Activated naive CD8-positive, alpha-beta T cell treated with anti-CD3 and anti-CD28 coated beads, Interleukin-2, amount 50 U/mL, for 16 hours (primary cell): Measurements from ENCODE around the gene PCNX1.
A peak's percentile ranks its signal among the peaks of the same experiment; 100 is the strongest.

Experiments used
- DNase-seq: peaks from one replicate; pipeline ENCODE4 v3.0.0-alpha.2; 2020; ENCODE audit warnings: low read depth, low spot score

PCNX1 gene

GRCh38 chr14:70888681-70889175, 18.5 kb upstream of the PCNX1 start:
- no peak for DNase-seq

GRCh38 chr14:70889555-70889954, 17.7 kb upstream of the PCNX1 start:
- DNase-seq, result no peak

GRCh38 chr14:70890826-70891659, 16.2 kb upstream of the PCNX1 start:
- DNase-seq, result no peak

GRCh38 chr14:70891737-70892136, 15.5 kb upstream of the PCNX1 start:
- DNase-seq, result no peak

GRCh38 chr14:70893062-70893845, 14.0 kb upstream of the PCNX1 start:
- no peak for DNase-seq

- DNase-seq, result no peak
These were observed 13.4 kb upstream of the PCNX1 start for GRCh38 chr14:70893858-70894291.

- no peak for DNase-seq
These were observed 12.4 kb upstream of the PCNX1 start for GRCh38 chr14:70894868-70895267.

- DNase-seq, result no peak
These were observed 10.9 kb upstream of the PCNX1 start for GRCh38 chr14:70896317-70896716.

- no peak for DNase-seq
These were observed 10.3 kb upstream of the PCNX1 start for GRCh38 chr14:70896981-70897380.

- DNase-seq, result no peak
These were observed 9.8 kb upstream of the PCNX1 start for GRCh38 chr14:70897464-70897863.

GRCh38 chr14:70898111-70898745, 9.0 kb upstream of the PCNX1 start:
- no peak for DNase-seq

GRCh38 chr14:70901269-70901668, 6.0 kb upstream of the PCNX1 start:
- no peak for DNase-seq

- DNase-seq, result no peak
These were observed 5.1 kb upstream of the PCNX1 start for GRCh38 chr14:70902184-70902583.

- DNase-seq, result no peak
These were observed 2.9 kb upstream of the PCNX1 start for GRCh38 chr14:70904373-70904772.

GRCh38 chr14:70905301-70905700, 2.0 kb upstream of the PCNX1 start:
- DNase-seq, result no peak

- no peak for DNase-seq
These were observed 475 bp upstream of the PCNX1 start for GRCh38 chr14:70906793-70907175.

- DNase-seq, result peak; percentile 25
These were observed 1.0 kb downstream of the PCNX1 start for GRCh38 chr14:70907996-70908934.

GRCh38 chr14:70908935-70909641, 1.8 kb downstream of the PCNX1 start:
- DNase-seq, result no peak

GRCh38 chr14:70909733-70910614, 2.7 kb downstream of the PCNX1 start:
- DNase-seq, result no peak
